Cardiac ventricle fibroblast (primary cell): ENCODE data around the gene IGFBP3. TPM values are rescaled to one million over a fixed set of nuclear protein-coding genes. Genes with fewer than 3 reads are reported as not detected.

Source experiments
- total RNA-seq: library from RNA; depleted of rRNA; stranded (reverse); fragments of >200 nt; gene quantifications from 2 replicates; pipeline ENCODE4 v1.2.3, GENCODE V29; 2015

The IGFBP3 gene, protein sequence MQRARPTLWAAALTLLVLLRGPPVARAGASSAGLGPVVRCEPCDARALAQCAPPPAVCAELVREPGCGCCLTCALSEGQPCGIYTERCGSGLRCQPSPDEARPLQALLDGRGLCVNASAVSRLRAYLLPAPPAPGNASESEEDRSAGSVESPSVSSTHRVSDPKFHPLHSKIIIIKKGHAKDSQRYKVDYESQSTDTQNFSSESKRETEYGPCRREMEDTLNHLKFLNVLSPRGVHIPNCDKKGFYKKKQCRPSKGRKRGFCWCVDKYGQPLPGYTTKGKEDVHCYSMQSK
- total RNA-seq, result 1,000 and 1,022 TPM in 2 replicates

DNA sequence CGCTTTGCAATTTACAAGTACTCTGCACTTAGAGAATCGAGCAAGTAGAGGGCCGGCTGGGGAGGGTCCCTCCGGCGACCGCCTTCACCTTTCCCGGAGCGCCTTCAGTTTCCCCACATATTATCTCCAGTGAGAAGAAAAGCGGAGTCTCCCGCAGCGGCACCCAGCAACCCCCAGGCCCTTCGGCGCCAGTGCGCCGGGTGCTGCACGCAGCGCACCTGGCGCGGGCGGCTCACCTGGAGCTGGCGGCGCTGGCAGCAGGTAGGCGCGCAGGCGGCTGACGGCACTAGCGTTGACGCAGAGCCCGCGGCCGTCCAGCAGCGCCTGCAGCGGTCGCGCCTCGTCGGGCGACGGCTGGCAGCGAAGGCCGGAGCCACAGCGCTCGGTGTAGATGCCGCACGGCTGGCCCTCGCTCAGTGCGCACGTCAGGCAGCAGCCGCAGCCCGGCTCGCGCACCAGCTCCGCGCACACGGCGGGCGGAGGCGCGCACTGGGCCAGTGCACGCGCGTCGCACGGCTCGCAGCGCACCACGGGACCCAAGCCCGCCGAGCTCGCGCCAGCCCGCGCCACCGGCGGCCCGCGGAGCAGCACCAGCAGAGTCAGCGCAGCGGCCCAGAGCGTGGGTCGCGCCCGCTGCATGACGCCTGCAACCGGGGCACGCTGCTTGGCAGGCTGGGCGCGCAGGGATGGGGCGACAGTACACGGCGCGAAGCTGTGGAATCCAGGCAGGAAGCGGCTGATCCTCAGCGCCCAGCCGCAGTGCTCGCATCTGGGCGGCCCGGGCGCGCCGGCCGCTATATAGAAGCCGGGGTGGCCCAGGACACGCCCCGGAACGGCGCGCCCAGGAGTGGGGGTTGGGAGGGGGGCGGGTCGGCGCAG is at the start of gene IGFBP3:
Gene IGFBP3, minus strand, starts transcription at position 771 of the 879 bp plus-strand sequence. Its CDS starts 132 bp downstream, at position 639.

DNA sequence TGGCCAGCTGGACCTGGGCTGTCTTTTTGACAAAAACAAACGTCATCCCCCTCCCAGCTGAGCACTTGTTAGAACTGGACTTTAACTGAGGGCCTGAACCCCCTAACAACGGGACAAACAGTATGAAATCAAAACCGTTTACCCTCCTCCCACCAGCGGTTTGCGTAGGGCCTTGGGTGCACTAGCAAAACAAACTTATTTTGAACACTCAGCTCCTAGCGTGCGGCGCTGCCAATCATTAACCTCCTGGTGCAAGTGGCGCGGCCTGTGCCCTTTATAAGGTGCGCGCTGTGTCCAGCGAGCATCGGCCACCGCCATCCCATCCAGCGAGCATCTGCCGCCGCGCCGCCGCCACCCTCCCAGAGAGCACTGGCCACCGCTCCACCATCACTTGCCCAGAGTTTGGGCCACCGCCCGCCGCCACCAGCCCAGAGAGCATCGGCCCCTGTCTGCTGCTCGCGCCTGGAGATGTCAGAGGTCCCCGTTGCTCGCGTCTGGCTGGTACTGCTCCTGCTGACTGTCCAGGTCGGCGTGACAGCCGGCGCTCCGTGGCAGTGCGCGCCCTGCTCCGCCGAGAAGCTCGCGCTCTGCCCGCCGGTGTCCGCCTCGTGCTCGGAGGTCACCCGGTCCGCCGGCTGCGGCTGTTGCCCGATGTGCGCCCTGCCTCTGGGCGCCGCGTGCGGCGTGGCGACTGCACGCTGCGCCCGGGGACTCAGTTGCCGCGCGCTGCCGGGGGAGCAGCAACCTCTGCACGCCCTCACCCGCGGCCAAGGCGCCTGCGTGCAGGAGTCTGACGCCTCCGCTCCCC is 32.7 kb downstream of the IGFBP3 start, which contains the start of gene IGFBP1:
Gene IGFBP1, plus strand, starts transcription at position 304 of the 808 bp plus-strand sequence. Its CDS starts 165 bp downstream, at position 469.

DNA sequence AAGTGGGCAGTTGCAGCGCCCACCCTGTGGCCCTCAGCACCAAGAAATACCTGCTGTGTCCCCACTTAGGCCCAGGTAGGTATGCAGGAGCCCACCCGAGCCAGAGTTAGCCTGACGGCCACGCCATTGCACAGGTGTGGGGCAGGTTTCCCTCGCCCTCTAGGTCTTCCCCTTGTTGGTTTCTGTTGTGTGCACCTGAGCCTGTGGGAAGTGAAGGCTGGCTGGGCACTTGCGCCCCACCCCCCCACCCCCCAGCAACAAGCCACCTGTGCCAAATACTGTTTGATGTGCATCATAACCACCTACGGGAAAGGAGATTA is 48.1 kb downstream of the IGFBP3 start, which contains the start of gene CCDC201:
Gene CCDC201, minus strand, starts transcription at position 48 of the 320 bp plus-strand sequence. CDS start 75 bp downstream, outside the sequence.

Other genes with a start within 250 kb of the IGFBP3 start
- gene CCDC201, start 48.2 kb downstream of the IGFBP3 start, total RNA-seq, result not detected in 2 replicates
- 0.73 TPM in 1 of 2 replicates, not detected in the other for gene IGFBP1, start 32.8 kb downstream of the IGFBP3 start, total RNA-seq